ENCODE data around the gene SNAI1. TPM values are rescaled to one million over a fixed set of nuclear protein-coding genes. Genes with fewer than 3 reads are reported as not detected.

SNAI1 gene
- total RNA-seq, 1 donor from 2014 or later = 1.4 TPM

- TF ChIP-seq, protein P1, sequence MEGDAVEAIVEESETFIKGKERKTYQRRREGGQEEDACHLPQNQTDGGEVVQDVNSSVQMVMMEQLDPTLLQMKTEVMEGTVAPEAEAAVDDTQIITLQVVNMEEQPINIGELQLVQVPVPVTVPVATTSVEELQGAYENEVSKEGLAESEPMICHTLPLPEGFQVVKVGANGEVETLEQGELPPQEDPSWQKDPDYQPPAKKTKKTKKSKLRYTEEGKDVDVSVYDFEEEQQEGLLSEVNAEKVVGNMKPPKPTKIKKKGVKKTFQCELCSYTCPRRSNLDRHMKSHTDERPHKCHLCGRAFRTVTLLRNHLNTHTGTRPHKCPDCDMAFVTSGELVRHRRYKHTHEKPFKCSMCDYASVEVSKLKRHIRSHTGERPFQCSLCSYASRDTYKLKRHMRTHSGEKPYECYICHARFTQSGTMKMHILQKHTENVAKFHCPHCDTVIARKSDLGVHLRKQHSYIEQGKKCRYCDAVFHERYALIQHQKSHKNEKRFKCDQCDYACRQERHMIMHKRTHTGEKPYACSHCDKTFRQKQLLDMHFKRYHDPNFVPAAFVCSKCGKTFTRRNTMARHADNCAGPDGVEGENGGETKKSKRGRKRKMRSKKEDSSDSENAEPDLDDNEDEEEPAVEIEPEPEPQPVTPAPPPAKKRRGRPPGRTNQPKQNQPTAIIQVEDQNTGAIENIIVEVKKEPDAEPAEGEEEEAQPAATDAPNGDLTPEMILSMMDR (conservative IDR thresholded peaks at IDR 0.05; ENCODE audit: low read depth, low read length) = peak; percentile 83
- no peak for DNase-seq (ENCODE audit: low read depth)
- no peak overlapping the region for H3K4me3 ChIP-seq (ENCODE audit: low read depth, low read length)
Observed at GRCh38 chr20:49964964-49965780, 17.6 kb upstream of the SNAI1 start.

DNA sequence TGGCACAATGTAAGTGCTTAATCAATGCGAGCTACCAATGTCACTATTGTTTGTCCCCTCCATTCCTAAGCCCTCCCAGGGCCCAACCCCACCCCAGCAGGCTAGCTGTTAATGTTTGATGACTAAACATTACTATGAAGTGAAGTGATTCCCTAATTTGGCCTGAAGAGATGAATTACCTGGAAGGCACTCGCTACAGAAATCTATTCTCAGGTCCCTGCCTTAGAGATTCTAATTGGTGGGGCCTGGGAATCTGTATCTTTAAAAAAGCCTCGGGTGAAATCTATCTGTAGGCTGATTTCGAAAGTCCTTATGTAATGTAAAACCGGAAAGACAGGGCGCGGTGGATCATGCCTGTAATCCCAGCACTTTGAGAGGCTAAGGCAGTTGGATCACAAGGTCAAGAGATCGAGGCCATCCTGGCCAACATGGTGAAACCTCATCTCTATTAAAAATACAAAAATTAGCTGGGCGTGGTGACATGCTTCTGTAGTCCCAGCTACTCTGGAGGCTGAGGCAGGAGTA, 16.9 kb upstream of the SNAI1 start:
- no peak for DNase-seq (ENCODE audit: low read depth)
- H3K4me3 ChIP-seq (ENCODE audit: low read depth, low read length) = no peak overlapping the region

GRCh38 chr20:49966861-49967260, 15.9 kb upstream of the SNAI1 start:
- no peak for DNase-seq (ENCODE audit: low read depth)
- H3K4me3 ChIP-seq (ENCODE audit: low read depth, low read length) = no peak overlapping the region
- TF ChIP-seq, protein P1 (conservative IDR thresholded peaks at IDR 0.05; ENCODE audit: low read depth, low read length) = no peak

More for the DNA sequence above, 16.9 kb upstream of the SNAI1 start:
- TF ChIP-seq, protein P1 (conservative IDR thresholded peaks at IDR 0.05; ENCODE audit: low read depth, low read length) = no peak

DNA sequence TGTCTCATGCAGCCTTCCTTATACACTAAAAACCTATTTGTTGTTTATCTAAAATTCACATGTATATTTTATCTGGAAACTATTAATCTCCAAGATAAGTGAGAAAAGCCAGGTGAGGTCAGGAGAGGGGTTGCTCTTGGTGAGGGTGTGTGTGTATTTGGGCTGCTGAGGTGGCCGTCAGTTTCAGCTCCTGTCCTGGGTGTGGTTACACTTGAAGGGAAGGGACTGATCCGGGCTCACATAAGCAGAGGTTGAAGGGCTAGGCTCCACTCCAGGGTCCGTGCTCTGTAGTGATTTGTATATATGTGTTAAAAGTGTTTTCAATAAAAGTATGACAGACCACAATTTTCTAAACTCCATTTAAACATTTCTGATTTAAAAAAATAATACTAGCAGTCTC, 13.5 kb upstream of the SNAI1 start:
- no peak overlapping the region for H3K4me3 ChIP-seq (ENCODE audit: low read depth, low read length)
- TF ChIP-seq, protein P1 (conservative IDR thresholded peaks at IDR 0.05; ENCODE audit: low read depth, low read length) = no peak
- no peak for DNase-seq (ENCODE audit: low read depth)

GRCh38 chr20:49969946-49970345, 12.8 kb upstream of the SNAI1 start:
- TF ChIP-seq, protein P1 (conservative IDR thresholded peaks at IDR 0.05; ENCODE audit: low read depth, low read length) = no peak
- no peak for DNase-seq (ENCODE audit: low read depth)
- no peak overlapping the region for H3K4me3 ChIP-seq (ENCODE audit: low read depth, low read length)

DNA sequence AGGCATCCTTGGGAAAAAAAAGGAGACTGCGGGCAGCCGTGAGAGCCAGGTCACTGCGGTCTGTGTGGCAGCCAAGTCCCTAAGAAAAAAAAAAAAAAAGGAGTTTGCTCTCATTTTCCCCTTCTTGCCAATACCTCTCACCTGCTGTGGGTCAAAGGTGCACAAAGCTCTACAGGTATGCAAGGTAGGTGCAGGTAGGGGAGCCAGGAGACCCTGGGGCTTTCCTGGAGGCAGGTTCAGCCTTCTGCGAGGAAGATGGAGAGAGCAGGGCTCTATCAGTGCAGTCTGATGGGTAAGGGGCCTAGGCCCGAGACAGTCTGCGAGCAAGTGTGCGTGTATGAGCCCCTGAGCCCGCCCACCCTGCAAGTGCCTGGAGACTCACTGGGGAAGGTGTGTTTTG, 12.3 kb upstream of the SNAI1 start:
- no peak overlapping the region for H3K4me3 ChIP-seq (ENCODE audit: low read depth, low read length)
- TF ChIP-seq, protein P1 (conservative IDR thresholded peaks at IDR 0.05; ENCODE audit: low read depth, low read length) = no peak
- no peak for DNase-seq (ENCODE audit: low read depth)

- H3K4me3 ChIP-seq (ENCODE audit: low read depth, low read length) = no peak overlapping the region
- TF ChIP-seq, protein P1 (conservative IDR thresholded peaks at IDR 0.05; ENCODE audit: low read depth, low read length) = no peak
Observed at GRCh38 chr20:49973981-49974380, 8.8 kb upstream of the SNAI1 start.

More at GRCh38 chr20:49973981-49974380, 8.8 kb upstream of the SNAI1 start:
- DNase-seq (ENCODE audit: low read depth) = no peak

Data from epithelial cell of proximal tubule (primary cell).